ENCODE measurements around the gene PSPH. TPM values are rescaled to one million over a fixed set of nuclear protein-coding genes. Genes with fewer than 3 reads are reported as not detected.

The PSPH gene
- total RNA-seq, 3 donors from 2014 or later: 11.4 to 17.7 (median 14.4) TPM

DNA sequence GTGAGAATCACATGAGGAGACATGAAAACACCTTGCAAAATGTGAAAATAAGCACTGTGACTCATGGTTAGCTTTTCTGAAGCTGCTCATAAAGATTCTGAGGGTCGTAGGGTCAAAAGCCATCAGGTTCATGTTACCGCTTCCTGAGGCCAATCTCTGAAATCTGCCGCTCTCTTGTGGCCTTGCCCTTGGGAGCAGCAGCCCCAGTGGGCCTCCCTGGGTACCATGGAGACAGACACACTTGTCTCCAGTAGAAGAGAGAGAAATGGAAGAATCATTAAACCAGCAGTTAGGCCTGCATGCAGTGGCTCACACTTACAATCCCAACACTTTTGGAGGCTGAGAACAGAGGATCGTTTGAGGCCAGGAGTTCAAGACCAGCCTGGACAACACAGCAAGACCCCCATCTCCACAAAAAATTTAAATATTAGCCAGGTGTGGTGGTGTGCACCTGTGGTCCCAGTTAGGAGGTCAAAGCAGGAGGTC, 44.0 kb downstream of the PSPH start:
- intact Hi-C loops (cut with DNase I; ENCODE audit: low total_unique reads): no loop called here
- H3K27me3 ChIP-seq: no peaks in the 10 kb centered on the region
- TF ChIP-seq POLR2AphosphoS5 (IDR thresholded peaks at IDR 0.05) (no peak), POLR2A (IDR thresholded peaks at IDR 0.05) (no peak)
- TF ChIP-seq, protein P1, sequence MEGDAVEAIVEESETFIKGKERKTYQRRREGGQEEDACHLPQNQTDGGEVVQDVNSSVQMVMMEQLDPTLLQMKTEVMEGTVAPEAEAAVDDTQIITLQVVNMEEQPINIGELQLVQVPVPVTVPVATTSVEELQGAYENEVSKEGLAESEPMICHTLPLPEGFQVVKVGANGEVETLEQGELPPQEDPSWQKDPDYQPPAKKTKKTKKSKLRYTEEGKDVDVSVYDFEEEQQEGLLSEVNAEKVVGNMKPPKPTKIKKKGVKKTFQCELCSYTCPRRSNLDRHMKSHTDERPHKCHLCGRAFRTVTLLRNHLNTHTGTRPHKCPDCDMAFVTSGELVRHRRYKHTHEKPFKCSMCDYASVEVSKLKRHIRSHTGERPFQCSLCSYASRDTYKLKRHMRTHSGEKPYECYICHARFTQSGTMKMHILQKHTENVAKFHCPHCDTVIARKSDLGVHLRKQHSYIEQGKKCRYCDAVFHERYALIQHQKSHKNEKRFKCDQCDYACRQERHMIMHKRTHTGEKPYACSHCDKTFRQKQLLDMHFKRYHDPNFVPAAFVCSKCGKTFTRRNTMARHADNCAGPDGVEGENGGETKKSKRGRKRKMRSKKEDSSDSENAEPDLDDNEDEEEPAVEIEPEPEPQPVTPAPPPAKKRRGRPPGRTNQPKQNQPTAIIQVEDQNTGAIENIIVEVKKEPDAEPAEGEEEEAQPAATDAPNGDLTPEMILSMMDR (IDR thresholded peaks at IDR 0.05): no peak
- no peak overlapping the region for H3K4me3 ChIP-seq
- no peaks in the 10 kb centered on the region for H3K9me3 ChIP-seq
- no peaks in the 10 kb centered on the region for H3K4me1 ChIP-seq
- no peaks in the 10 kb centered on the region for H3K36me3 ChIP-seq
- DNase-seq (ENCODE audit: low spot score in 2 of 2): no peak
- H3K27ac ChIP-seq: no peak overlapping the region

- intact Hi-C loops (cut with DNase I; ENCODE audit: low total_unique reads): no loop called here
- no peaks in the 10 kb centered on the region for H3K27me3 ChIP-seq
- no peak overlapping the region for H3K4me3 ChIP-seq
- TF ChIP-seq POLR2AphosphoS5 (IDR thresholded peaks at IDR 0.05): no peak
- no peak for TF ChIP-seq POLR2A (IDR thresholded peaks at IDR 0.05)
- TF ChIP-seq, protein P1 (IDR thresholded peaks at IDR 0.05): no peak
- H3K36me3 ChIP-seq: no peaks in the 10 kb centered on the region
- H3K9me3 ChIP-seq: no peaks in the 10 kb centered on the region
- no peak overlapping the region for H3K27ac ChIP-seq
- no peak for DNase-seq (ENCODE audit: low spot score in 2 of 2)
- no peaks in the 10 kb centered on the region for H3K4me1 ChIP-seq
Observed at GRCh38 chr7:56003749-56004148, 47.5 kb downstream of the PSPH start.

- no peaks in the 10 kb centered on the region for H3K9me3 ChIP-seq
- H3K4me3 ChIP-seq: no peak overlapping the region
- H3K36me3 ChIP-seq: no peaks in the 10 kb centered on the region
- no peaks in the 10 kb centered on the region for H3K27me3 ChIP-seq
- intact Hi-C loops (cut with DNase I; ENCODE audit: low total_unique reads): no loop called here
- no peak for DNase-seq (ENCODE audit: low spot score in 2 of 2)
- TF ChIP-seq, protein P1 (IDR thresholded peaks at IDR 0.05): no peak
- TF ChIP-seq POLR2A (IDR thresholded peaks at IDR 0.05) (no peak), POLR2AphosphoS5 (IDR thresholded peaks at IDR 0.05) (no peak)
- H3K4me1 ChIP-seq: no peaks in the 10 kb centered on the region
- H3K27ac ChIP-seq: no peak overlapping the region
Observed at GRCh38 chr7:55996856-55997500, 54.3 kb downstream of the PSPH start.

- H3K27ac ChIP-seq: no peak overlapping the region
- H3K36me3 ChIP-seq: no peaks in the 10 kb centered on the region
- no peaks in the 10 kb centered on the region for H3K4me1 ChIP-seq
- H3K27me3 ChIP-seq: no peaks in the 10 kb centered on the region
- H3K9me3 ChIP-seq: no peaks in the 10 kb centered on the region
- DNase-seq (ENCODE audit: low spot score in 2 of 2): no peak
- H3K4me3 ChIP-seq: no peak overlapping the region
- TF ChIP-seq POLR2A (IDR thresholded peaks at IDR 0.05) (no peak), POLR2AphosphoS5 (IDR thresholded peaks at IDR 0.05) (no peak)
- TF ChIP-seq, protein P1 (IDR thresholded peaks at IDR 0.05): no peak
- intact Hi-C loops (cut with DNase I; ENCODE audit: low total_unique reads): no loop called here
Observed at GRCh38 chr7:55992346-55992745, 58.9 kb downstream of the PSPH start.

DNA sequence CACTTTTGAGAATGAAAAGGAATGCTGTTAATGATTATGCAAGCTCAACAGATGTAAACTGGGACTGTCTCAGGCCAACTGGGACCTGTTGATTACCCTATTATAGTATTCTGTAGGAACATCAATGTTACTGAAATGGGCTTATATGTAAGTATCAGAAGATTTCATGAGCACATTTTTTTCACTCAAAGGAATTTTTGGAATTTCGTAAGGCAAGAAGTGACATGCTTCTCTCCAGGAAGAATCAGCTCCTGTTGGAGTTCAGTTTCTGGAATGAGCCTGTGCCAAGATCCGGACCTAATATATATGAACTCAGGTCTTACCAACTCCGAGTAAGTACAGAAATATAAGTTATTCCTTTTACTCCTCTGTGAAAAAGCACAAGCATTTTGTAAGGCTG, 67.7 kb downstream of the PSPH start:
- intact Hi-C loops (cut with DNase I; ENCODE audit: low total_unique reads): no loop called here
- no peak for TF ChIP-seq POLR2AphosphoS5 (IDR thresholded peaks at IDR 0.05)
- TF ChIP-seq POLR2A (IDR thresholded peaks at IDR 0.05): no peak
- TF ChIP-seq, protein P1 (IDR thresholded peaks at IDR 0.05): no peak
- Histone ChIP-seq H3K27me3 (no peaks in the 10 kb centered on the region), H3K4me1 (no peaks in the 10 kb centered on the region), H3K9me3 (no peaks in the 10 kb centered on the region), H3K27ac (no peak overlapping the region), H3K36me3 (no peaks in the 10 kb centered on the region), H3K4me3 (no peak overlapping the region)
- no peak for DNase-seq (ENCODE audit: low spot score in 2 of 2)
